ENCODE data around the gene NKIRAS1.
"Not testable (repeated sequence)": the region's sequence is repeated elsewhere in the genome, so short reads cannot be mapped to it uniquely, and the experiment has no call there.

NKIRAS1 gene

DNA sequence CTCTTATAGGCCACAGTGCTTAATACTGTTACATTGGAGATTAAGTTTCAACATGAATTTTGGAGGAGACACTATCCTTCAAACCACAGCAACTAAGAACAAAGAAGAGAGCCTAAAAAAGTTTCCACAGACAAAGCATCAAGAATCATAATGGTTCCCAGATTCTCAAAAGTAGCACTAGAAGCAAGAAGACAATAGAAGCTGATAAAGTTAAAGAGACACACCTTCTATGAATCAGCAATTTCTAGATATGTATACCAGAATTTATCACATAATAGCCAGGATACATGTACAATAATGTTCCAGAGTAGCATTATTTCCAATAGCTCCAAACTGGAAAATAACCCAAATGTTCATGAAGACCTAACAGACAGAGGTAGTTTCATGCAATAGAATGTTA lies 12.2 kb downstream of the NKIRAS1 start:
- DNase-seq (ENCODE audit: low read depth, low spot score): no peak

DNA sequence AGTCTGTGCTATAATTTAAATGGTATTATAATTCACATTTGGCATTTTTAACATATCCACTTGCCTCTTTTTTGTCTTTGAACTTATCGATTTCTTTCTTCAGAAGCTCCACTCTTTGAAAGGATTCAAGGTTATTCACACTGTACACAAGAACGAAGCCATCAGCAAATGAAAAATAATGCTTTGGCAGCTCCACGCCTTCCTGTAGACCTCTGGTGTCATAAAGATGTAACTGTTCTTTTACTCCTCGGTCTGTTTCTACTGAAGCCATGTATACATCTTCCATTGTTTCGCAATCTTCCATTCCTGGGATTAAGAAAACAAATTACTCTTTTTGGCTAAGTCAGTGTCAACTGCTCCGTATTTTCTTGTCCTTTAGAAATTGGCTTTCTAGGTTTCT lies 16.0 kb downstream of the NKIRAS1 start:
- no peak for DNase-seq (ENCODE audit: low read depth, low spot score)

DNA sequence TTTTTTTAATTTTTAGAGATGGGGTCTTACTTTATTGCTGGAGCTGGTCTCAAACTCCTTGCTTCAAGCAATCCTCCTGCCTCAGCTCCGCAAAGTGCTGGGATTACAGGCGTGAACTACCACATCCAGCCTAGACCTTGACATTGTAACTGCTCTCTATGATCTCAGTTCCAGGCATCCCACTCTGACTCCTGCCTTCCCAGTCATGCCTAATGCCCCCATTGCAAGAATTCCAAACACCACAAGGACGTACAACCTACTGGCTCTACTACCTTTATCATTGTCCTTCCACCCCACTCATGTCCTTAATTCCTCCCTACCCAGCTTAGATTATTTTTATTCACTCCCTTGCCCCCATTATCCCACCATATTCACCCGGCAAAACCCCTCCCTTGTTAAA lies 21.6 kb downstream of the NKIRAS1 start:
- DNase-seq (ENCODE audit: low read depth, low spot score): no peak

DNA sequence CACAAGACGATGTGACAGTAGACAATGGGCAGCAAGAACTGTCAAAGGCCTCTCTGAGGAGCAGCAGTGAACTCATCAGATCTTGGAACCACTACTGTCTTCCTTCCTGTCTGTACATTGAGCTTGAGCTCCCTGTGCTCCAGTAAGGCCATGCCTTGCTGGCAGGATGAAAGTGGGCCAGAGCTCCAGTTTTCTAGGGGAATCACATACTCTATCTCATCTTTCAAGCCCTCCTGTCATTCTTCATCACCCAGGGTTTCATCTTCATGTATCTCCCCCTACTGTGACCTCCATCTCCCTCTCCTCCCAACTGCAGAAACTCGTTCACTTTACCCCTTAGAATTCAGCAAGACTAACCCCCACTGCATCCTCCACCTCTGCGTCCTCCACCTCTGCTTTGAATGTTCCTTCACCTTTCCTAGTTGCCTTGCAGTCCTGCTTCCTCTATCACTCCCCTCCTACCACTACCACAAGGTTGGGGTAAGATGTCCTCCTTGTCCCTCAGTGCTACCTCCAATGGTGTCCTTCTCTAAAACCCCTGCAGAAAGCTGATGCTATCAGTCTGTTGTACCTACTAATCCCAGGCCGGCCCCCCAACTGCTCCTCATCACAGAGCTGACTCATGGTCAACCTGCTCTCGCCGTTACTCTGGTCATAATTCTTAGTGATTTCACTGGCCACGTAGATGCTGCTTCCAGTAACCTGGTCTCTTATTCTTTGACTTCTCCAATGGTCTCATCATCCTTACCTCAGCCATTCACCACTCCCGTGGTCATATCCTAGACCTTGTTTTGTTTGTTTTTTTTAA lies 22.3 kb downstream of the NKIRAS1 start:
- no peak for DNase-seq (ENCODE audit: low read depth, low spot score)

DNA sequence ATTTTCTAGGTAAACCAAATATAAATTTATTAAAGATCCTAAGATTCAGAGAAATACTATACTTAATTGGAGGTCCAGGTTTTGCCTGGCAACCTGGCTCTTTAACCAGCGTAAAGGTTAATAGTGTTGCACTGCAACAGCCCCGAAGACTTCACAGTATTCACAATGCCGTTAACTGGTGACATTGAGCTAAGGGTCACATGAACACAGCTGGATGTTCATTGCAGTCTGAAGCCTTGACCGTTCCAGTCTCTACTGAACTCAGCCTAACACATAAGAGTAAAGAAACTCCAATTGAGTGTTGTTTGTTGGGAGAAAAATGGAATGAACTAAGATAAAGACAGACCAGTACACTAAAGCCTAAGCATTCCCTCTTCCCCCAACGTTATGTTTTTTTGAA lies 26.8 kb downstream of the NKIRAS1 start:
- DNase-seq (ENCODE audit: low read depth, low spot score): no peak

DNA sequence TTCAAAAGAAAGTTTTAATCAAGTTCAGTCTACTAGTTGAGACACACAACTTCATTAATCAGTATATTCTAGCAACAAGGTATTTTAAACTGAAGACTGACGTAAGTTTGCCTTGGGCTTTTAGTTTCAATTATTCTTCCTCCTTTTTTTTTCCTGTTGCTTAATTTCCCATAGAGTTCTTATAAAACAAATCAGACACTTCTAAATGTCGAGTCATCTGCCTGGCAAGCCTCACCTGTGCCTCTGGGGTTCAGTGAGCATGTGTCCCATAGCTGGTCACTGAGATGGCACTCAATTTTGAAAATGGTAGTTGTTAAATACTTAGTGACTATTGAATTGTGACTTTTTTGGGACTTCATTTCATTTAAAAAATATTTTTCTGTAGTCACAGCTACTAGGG lies 27.4 kb downstream of the NKIRAS1 start:
- DNase-seq (ENCODE audit: low read depth, low spot score): no peak

DNA sequence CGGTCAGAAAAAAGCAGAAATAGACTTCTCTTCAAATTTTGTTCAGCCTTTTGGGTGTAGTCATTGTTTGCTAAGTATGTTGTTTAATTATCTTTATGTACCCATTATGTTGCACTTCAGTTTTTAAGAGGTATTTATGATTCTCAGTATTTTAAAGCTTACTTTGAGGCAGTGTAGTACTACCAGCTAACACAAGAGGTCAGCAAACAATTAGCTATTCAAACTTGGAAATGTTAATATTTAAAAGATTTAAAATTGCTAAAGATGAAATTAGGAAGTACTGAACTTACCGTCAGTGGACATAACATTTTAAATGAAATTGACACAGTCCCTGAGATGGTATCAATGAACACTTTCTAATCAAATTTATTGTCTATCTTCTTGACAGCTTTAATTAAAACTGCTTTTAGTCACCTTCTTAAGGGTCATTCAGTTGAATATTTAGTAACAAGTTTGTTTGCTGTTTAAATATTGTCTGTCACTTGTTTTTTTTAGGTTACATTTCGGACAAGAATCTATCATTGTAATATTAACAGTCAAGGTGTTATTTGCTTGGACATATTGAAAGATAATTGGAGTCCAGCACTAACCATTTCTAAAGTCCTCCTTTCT lies 28.1 kb downstream of the NKIRAS1 start:
- no peak for DNase-seq (ENCODE audit: low read depth, low spot score)

DNA sequence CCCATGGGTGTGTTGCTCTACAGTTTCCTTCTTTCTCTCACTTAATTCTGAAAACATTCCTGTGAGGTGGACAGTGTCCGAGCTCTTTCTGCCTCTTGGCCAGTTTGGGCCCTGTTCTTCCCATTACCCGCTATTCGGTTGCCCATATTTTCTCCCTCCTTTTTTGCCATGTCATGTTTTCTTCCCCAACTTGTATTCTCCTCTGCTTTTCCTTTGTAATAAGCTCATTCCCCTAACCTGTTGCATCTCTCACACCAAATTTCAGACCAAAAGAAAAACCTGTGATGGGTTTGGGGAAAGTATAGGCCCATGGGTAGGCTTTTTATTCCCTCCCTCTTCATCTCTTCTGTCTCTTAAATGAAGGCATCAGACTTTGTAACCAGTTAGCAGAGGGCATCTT lies 30.5 kb downstream of the NKIRAS1 start:
- DNase-seq (ENCODE audit: low read depth, low spot score): no peak

DNA sequence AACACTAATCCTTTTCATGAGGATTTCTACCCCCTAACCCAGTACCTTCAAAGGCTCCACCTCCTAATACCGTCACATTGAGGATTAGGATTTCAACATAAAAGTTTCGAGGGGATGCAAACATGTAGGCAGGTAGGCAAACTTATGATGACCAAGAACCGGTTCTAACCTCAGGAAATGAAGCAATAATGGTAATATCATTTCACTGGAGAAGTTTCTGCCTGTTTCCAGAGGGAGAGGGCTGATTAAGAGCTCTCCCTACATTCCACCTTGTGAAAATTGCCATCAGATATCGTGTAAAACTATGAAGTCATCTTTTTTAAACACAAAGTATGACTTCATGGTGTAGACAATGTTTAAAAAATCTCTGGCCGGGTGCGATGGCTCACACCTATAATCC lies 31.6 kb downstream of the NKIRAS1 start:
- DNase-seq (ENCODE audit: low read depth, low spot score): no peak

DNA sequence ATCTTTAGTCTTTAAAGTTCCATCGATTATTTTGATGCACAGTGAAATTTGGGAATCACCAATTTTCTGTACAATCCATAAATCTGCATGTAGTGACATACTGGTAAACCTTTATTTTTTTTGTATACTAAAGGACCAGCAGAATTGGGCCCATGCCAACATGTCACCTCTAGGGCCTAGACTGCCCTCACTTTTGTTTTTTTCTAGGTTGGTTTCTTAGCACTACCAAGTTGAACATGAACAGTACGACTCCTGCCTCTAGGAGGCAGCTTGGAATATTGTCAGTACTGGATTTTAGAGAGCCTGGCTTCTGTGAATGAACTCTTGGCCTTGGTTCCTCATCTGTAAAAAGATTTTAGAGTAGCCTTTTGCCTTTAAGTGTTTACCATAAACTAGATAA lies 32.3 kb downstream of the NKIRAS1 start:
- DNase-seq (ENCODE audit: low read depth, low spot score): no peak

DNA sequence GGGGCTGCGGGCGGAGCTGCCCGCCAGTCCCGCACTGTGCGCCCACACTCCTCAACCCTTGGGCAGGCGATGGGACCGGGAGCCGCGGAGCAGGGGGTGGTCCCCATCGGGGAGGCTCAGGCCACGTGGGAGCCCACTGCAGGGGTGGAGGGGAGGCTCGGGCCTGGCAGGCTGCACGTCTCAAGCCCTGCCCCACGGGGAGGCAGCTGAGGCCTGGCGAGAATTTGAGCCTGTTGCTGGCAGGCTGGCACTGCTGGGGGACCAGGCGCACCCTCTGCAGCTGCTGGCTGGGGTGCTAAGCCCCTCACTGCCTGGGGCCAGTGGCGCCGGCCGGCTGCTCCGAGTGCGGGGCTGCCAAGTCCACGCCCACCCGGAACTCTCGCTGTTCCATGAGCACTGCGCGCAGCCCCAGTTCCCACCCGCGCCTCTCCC lies 34.3 kb downstream of the NKIRAS1 start:
- no peak for DNase-seq (ENCODE audit: low read depth, low spot score)

DNA sequence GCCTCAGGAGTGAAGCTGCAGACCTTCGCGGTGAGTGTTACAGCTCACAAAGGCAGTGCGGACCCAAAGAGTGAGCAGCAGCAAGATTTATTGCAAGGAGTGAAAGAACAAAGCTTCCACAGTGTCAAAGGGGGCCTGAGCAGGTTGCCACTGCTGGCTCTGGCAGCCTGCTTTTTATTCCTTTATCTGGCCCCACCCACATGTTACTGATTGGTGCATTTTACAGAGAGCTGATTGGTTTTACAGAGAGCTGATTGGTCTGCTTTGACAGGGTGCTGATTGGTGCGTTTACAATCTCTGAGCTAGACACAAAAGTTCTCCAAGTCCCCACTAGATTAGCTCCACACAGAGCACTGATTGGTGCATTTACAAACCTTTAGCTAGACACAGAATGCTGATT lies 34.8 kb downstream of the NKIRAS1 start:
- DNase-seq (ENCODE audit: low read depth, low spot score): not testable (repeated sequence)

DNA sequence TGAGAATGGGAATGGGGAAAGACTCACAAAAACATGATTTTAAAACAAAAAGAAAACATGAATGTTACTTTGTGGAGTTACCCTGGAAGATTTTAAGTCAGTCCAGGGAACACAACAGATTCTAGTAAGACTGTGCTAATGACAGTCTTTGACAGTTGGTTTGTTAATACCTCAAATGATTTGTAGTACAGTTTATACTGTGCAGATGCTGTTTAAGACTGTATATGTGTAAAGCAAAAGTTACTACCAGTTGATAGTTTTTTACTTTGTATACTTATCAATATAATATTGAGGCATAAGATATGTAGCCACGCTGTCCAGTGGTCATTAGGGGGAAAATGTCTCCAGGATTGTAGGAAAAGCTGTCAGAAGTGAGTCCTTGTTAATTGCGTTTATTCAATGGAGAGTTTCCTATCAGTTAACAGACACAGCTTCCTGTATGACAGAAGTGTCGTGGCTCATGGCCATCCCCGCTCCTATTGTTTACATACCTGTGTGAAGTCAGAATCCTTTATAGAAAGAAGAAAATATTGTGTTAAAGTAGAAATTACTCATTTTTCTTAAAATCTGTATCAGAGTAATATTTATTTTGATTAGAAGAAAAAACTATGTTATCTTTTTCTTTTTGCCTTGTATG lies 36.0 kb downstream of the NKIRAS1 start:
- no peak for DNase-seq (ENCODE audit: low read depth, low spot score)

DNA sequence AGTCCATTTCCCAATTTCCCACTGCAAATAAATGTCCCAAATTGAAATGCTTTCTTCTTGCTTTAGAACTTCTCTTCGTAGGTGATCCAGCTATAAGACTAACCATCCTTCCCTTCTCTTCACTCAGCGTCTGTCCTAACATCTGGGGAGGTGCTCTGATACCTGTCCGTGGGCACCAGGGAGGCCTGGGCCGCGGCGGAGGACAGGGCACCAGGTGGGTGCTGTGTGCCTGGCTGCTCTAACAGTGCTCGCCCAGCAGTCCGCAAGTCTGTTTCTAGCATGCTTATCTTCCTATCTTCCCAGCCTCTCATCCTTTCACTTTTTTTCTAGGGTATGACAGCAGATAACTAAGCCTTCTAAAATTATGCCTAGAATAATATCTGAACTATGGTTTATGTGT lies 37.3 kb downstream of the NKIRAS1 start:
- DNase-seq (ENCODE audit: low read depth, low spot score): no peak

DNA sequence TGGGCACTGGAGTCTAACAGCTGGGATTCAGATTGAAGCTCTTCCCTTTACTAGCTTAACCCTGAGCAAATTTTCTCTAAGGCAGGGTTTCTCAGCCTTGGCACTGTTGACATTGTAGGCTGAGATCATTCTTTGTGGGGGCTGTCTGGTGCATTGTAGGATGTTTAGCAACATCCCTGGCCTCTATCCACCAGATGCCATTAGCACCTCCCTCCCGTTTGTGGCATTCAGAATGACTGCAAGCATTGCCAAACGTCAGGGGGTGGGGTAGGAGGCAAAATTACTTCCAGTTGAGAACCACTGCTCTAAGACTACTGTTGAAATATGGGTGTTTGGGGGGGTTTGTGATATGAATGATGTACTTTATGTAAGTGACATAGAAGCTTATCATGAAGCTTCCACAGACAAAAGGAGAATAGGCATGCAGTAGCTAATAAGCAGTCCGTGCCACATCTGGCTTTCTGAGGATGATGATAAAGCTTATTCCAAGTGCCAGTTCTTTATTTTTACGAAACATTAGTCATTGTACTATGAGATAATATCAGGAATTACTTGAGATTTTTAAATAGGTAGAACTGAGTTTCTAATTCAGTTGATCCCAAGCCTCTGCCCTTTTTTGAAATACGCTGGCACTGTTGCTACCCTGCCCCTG lies 39.3 kb downstream of the NKIRAS1 start:
- DNase-seq (ENCODE audit: low read depth, low spot score): no peak

DNA sequence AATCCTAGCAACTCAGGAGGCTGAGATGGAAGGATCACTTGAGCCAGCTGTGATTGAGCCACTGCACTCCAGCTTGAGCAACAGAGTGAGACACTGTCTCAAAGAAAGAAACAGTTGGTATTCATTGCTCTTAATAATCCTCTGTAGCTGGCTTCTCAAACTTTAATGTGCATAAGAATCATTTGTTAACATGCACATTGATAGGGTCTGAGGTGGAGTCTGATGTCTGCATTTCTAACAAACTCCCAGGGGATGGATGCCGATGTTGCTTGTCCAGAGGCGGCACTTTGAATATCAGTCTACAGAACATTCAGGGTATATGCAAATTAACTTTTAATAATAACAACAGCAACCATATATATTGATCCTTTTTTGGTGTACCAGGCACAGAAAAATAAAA lies 39.9 kb downstream of the NKIRAS1 start:
- no peak for DNase-seq (ENCODE audit: low read depth, low spot score)

DNA sequence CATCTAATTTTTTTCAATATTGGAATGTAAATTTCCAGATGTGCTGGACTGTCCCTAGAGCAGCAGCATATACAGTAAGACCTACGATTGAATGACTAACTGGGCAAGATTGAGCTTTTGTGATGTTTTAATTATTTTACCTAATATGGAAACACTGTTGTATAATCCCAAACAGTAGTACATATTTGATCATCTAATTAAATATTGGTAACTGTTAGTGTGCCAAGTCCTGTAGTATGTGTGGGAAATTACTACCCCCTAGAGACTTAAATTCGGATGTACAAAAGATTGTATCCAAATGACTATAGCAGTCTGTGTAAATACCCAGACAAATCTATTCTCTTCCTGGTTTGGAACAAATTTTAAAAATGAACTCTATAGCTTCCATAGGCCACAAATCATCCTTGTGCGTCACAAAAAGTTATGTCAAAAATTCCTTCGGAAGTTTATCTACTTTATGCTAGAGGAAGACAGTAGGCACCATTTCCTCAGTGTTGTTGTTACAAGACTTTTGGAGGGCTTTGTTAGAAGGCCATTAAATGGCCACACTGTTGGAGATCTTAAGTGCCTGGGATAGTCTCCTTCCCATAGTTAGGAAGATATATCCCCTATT lies 41.6 kb downstream of the NKIRAS1 start:
- no peak for DNase-seq (ENCODE audit: low read depth, low spot score)

DNA sequence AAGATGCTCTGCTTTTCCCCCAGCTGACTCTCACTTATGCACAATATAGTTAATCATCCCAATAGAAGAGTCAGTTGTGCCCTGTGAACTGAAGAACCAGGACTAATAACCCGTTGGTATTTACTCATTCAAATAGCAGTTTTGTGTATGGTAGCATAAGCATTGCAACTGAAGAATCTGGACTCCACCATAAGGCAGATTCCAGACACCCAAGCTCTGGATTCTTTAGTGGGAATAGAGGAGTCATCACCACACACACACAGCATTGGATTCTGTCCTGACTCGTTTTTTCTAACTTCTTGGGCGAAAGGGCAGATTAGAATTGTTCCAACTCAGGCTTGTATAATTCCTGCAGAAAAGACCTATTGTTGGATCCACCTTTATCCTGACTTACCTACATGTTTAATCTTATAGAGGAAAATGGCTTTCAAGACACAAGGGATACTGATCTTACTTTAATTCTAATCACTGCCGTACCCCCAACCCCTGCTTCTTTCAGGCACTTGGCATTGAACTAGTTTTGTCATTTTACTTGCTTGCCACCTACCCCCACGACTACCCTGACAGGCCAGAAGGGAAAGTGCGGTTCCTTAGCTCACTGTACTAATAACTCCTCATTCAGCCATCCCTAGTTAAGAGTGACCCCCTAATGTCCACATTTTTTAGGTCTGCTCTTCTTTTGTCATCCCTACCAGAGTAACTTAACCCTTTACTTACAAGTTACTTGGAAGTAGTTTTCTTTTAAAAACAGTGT lies 42.3 kb downstream of the NKIRAS1 start:
- no peak for DNase-seq (ENCODE audit: low read depth, low spot score)

DNA sequence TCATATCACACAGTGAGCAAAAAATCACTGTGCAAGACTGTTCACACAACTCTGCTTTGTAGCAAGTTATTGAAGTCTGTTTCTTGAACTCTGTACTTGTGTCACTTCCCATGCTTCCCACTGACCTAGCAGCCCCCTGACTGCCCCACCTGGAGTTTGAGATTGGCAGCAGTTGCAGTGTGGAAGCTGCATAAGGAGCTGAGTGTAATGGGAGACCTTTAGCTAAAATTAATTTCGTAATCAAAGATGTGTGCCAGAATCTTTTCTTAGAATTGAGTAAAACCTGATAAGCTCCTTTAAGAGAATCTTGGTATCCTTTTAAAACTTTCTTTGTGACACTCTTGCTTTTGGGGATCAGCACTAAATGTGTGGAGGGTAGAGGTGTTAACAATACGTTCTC lies 42.8 kb downstream of the NKIRAS1 start:
- no peak for DNase-seq (ENCODE audit: low read depth, low spot score)

DNA sequence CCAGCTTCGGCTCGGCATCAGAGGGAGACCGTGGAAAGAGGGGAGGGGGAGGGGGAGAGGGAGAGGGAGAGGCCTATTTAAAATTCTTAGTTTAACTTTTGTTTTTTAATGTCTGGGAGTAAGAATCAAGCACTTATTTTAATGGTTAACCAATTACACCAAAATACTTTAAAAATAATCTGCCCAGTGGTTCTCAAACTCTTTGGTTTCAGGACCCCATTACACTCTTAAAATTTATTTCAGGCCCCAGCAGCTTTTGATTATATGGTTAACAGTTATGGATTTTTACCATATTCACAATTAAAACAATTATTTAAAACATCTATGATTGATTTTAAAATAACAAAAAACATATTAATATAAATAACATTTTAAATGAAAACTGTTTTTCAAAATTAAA lies 44.5 kb downstream of the NKIRAS1 start:
- no peak for DNase-seq (ENCODE audit: low read depth, low spot score)

DNA sequence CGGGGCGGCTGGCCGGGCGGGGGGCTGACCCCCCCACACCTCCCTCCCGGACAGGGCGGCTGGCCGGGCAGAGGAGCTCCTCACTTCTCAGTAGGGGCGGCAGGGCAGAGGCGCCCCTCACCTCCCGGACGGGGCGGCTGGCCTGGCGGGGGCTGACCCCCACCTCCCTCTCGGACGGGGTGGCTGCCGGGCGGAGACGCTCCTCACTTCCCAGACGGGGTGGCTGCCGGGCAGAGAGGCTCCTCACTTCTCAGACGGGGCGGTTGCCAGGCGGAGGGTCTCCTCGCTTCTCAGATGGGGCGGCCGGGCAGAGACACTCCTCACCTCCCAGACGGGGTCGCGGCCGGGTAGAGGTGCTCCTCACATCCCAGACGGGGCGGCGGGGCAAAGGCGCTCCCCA lies 45.4 kb downstream of the NKIRAS1 start:
- DNase-seq (ENCODE audit: low read depth, low spot score): not testable (repeated sequence)
